NK-92 (cell line): ENCODE data around the gene TAF5.
"Not testable (repeated sequence)": the region's sequence is repeated elsewhere in the genome, so short reads cannot be mapped to it uniquely, and the experiment has no call there.

Experiments
- DNase-seq: peaks from one replicate; lab custom pipeline; 2025; ENCODE audit not compliant: unreplicated experiment; lab: John Stamatoyannopoulos, UW

The TAF5 gene

GRCh38 chr10:103413564-103413963 lies 45.8 kb downstream of the TAF5 start:
- DNase-seq: no peak

GRCh38 chr10:103415581-103415980 lies 47.8 kb downstream of the TAF5 start:
- DNase-seq: no peak

GRCh38 chr10:103416436-103417147 lies 48.8 kb downstream of the TAF5 start:
- DNase-seq: no peak

GRCh38 chr10:103417148-103417469 lies 49.3 kb downstream of the TAF5 start:
- not testable (repeated sequence) for DNase-seq

GRCh38 chr10:103417601-103418000 lies 49.8 kb downstream of the TAF5 start:
- no peak for DNase-seq

GRCh38 chr10:103419101-103419500 lies 51.3 kb downstream of the TAF5 start:
- no peak for DNase-seq

GRCh38 chr10:103423748-103424147 lies 56.0 kb downstream of the TAF5 start:
- DNase-seq: no peak

- no peak for DNase-seq
These were observed 60.1 kb downstream of the TAF5 start for GRCh38 chr10:103427866-103428265.

- no peak for DNase-seq
These were observed 61.3 kb downstream of the TAF5 start for GRCh38 chr10:103428989-103429643.

GRCh38 chr10:103429647-103430046 lies 61.9 kb downstream of the TAF5 start:
- DNase-seq: no peak

- DNase-seq: no peak
These were observed 64.1 kb downstream of the TAF5 start for GRCh38 chr10:103431902-103432301.

- no peak for DNase-seq
These were observed 66.1 kb downstream of the TAF5 start for GRCh38 chr10:103433858-103434257.
